ENCODE measurements around the gene OR2A5.
"Not testable (repeated sequence)": the region's sequence is repeated elsewhere in the genome, so short reads cannot be mapped to it uniquely, and the experiment has no call there.

The OR2A5 gene

DNA sequence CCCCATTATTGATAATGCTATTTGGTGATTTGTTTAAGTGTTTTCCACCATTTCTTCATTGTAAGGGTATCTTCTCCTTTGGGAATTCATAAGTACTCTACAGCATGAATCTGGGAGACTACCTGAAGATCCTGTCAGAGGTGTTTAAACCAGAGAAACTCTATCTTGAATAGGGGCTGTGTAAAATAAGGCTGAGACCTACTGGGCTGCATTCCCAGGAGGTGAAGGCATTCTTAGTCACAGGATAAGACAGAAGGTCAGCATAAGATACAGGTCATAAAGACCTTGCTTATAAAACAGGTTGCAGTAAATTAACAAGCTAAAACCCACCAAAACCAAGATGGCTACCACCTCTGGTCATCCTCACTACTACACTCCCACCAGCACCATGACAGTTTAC lies 13.4 kb upstream of the OR2A5 start:
- DNase-seq, result no peak

DNA sequence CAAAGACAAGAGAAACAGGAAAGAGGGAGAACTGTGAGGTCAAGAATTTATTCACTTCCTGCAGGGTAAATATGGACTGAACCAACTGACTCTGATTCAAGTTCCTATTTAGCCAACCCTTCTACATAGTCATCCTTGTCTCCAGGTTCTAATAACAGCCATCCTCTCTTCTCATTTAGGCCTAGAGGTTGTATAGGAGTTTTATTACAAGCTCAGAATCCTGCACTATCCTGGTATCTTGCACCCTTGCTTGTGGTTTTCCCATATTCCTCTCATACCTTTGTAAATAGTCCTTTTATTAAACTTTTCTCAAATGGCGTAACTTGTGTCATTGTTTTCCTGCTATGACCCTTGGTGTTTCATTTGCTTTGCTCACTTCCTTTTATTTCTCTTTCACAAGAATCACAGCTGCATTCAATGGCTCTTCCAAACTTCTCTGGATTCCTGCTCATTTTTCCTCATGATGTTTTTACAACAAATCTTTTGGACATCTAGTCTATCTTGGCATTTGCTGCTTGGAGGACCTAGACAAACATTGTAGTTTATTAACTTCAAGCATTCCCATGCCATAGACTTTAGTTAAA lies 12.4 kb upstream of the OR2A5 start:
- DNase-seq, result no peak

DNA sequence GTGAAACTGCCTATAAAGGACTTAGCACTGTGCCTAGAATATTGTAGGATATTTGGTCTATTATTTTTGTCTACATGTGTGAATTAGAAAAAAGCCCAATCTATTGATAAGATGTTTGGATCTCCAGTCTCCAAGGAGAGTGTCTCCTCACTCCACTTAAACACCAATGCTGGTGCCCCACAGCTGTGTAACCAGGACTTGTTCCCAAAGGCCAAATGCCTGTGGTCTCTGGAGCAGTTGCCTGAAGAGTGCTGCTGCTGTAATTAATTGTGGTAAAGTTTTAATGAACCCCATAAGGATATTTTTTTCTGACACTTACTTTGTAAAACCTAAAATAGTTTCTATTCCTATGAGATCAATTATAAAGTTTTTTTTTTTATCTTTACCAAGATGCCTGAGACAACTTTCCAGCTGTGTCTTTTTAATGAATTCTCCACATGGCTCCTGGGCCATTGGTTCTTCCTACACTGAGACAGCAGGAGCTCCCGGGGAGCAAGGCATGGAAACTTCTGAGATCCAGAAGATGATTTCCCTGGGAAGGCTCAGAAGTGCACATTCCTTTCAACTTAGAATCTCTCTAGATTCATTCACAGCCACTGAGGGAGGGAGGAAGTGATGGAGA lies 11.2 kb upstream of the OR2A5 start:
- DNase-seq, result no peak

DNA sequence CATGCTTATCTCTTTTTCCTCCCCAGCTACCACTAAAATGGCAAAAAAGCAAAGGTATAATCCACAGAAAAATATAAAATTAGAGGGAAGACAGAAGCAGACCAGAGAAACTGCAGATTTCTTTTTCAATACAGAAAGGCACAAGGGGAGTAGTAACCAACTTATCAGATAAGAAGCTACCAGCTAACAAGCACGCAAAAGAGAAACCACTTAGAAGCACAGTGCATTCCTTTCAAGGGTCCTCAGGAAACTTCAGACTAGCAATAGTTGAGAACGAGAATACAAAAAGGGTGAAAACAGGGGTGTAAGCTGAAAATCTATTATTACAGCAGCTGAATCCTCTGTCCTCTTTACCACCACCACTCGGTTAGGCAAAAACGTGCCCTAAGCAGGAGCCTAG lies 9.9 kb upstream of the OR2A5 start:
- DNase-seq, result no peak

DNA sequence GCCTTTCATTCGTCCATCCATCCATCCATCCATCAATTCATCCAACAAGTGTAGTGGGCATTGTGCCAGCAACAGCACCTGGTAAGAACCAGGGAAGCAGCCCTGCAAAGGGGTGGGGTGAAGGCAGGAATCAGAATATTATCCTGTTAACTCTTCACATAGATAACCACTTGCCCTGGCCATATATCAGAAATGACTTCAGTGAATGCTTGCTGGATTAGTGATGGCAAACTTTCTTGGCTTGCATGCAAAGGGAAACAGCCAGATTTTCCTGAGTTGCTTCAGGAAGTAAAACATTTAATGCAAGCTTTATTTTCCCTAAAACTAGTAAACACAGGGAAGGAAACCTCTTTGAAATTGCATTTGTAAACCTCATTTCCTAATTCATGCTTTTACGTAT lies 743 bp downstream of the OR2A5 start:
- no peak for DNase-seq

DNA sequence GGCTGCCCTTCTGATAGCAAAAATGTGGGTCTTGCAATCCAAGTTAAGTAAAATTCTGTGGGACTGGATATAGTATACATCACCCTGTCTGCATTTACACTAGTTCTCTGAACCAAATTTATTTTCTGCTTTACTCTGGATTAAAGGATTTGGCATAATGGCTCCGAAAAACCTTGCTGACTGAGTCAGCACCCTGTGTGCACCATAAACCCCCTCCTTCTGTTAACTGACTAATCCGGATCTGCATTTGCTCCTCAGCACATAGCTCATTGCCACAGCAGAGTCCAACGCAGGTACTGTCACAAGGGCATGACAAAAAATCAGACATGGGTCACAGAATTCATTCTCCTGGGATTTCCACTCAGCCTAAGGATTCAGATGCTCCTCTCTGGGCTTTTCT lies 1.3 kb downstream of the OR2A5 start:
- no peak for DNase-seq

DNA sequence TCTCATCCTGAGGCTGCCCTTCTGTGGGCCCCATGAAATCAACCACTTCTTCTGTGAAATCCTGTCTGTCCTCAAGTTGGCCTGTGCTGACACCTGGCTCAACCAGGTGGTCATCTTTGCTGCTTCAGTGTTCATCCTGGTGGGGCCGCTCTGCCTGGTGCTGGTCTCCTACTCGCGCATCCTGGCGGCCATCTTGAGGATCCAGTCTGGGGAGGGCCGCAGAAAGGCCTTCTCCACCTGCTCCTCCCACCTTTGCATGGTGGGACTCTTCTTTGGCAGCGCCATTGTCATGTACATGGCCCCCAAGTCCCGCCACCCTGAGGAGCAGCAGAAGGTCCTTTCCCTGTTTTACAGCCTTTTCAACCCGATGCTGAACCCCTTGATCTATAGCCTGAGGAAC lies 2.1 kb downstream of the OR2A5 start:
- DNase-seq, result not testable (repeated sequence)

DNA sequence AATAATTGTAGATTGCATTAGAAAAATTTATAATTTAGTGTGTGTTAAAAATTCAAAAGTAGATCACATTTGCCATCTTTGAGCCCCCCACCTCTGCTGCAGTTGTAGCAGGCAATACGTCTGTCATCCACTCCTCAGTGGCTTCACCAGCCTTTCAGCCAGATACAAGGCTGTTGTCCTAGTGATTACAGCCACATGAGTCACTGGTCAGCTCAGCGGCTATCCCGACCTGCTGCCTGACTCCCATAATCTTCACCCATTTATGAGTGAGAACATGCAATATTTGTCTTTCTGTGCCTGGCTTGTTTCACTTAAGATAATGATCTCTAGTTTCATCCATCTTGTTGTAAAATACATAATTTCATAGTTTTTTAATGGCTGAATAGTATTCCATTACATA lies 9.2 kb downstream of the OR2A5 start:
- DNase-seq, result no peak

DNA sequence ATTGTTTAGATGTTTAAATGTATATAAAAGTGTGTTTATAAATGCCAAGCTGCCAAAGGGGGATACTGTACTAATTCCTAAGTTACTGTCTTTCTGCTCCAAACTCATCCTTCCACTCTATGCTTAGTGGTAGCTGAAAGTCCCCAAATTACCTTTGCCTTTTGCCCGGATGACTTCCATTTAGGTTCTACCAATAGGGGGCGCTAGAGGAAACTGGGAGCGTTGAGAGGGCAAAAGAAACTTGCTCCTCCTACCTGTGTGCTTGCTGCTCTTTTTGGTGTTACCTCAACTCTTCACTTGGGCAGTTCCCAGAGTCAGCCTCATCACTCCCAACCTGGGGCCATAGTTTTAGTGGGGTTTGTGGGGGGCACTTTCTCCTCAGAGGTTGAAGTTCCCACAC lies 15.0 kb downstream of the OR2A5 start:
- no peak for DNase-seq

DNA sequence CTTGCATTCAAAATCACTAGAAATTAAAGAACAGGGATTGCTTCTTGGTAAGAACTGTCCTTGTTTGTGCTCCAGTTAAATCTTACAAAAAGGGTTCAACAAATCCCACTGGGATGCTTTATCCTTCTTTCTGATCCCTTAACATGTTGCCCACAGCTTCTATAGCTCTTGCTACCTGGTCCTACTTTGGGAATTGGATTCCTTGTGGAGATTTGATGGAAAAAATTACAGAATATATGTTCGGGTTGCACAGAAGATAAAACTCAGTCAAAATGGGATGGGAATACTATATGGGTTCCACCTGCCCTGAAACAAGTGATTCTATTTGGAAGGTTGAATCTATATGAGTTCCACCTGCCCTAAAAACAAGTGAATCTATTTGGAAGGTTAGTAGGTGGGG lies 20.8 kb downstream of the OR2A5 start, which contains the start of gene OR2A25:
OR2A25 (plus strand) TSS at position 301 of the 400 bp plus-strand sequence. CDS start 4,409 bp downstream, outside the sequence.
- DNase-seq, result no peak

DNA sequence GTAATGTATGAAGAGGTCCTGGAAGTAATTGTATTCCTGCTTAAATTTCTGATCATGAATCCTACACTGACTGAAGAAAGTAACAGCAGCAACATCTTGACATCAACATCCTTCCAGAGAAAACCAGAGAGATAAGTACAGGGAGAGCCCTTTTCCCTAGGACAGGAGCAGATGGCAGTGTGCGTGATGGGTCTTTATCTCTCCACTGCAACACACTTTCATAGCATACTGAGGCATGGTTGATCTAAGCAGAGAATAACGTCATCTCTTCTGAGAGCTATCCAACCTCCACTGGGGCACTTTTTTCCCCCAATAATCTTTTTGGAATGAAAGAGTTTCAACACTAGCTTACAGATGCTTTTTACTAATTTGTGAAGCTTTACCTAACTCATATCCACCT lies 21.2 kb downstream of the OR2A5 start:
- no peak for DNase-seq

DNA sequence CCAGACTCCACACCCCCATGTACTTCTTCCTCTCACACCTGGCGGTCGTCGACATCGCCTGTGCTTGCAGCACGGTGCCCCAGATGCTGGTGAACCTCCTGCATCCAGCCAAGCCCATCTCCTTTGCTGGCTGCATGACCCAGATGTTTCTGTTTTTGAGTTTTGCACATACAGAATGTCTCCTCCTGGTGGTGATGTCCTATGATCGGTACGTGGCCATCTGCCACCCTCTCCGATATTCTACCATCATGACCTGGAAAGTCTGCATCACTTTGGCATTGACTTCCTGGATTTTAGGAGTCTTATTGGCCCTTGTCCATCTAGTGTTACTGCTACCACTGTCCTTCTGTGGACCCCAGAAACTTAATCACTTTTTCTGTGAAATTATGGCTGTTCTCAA lies 25.6 kb downstream of the OR2A5 start:
- no peak for DNase-seq

DNA sequence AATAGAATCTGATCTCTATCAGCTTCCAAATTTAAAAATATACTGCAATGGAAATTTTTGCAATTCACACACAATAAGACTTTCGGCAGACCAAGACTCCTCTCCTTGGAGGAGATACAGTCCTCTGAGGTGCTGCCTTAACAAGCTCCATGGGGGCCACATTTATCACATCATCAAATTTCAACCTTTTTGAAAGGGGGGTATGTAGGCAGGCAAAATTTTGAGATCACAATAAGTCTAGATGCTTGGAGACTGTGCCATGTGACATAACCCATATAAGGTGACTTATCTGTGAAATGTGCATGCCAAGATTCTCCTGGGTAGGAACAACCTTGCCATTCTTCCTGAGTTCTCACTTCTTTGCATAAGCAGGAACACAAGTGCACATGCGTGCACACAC lies 37.2 kb downstream of the OR2A5 start, which contains the start of gene OR2A12:
OR2A12 (plus strand) TSS at position 301 of the 400 bp plus-strand sequence. CDS start 8,830 bp downstream, outside the sequence.
- DNase-seq, result no peak

DNA sequence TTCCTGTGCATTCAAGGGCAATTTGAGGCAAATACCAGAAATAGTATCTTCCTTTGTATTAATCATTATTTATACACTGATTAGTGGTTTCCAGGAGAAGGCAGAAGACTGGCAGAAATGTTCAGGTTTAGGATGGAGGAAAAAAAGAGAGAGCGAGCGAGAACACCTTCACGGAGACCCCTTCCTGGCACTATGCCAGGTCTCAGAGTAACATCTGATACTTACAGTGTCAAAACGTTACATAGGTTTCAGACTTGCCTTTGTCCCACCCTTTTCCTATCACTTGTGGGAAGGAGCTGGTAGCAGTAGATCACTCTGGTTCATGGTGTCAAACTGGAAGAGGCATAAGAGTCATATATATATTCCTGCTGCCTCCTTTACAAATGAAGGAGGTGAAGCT lies 38.0 kb downstream of the OR2A5 start:
- no peak for DNase-seq

DNA sequence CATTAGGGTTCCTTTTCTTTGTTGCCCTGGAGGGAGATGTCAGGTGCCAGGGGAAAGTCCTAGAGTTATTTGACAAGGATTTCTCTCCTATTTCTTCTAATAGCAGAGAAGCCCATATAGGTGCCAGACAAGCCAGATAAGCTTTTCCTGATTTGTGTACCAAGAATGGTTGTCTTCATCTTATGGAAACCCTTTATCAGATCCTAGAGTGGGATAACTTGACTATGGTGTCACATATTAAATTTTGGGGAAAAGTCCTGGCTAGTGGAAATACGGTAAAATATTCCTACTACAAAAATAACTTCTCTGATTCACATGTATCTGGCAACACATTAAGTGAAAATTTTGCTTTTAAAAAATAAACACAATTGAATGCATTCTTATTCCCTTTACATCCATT lies 38.5 kb downstream of the OR2A5 start:
- no peak for DNase-seq

DNA sequence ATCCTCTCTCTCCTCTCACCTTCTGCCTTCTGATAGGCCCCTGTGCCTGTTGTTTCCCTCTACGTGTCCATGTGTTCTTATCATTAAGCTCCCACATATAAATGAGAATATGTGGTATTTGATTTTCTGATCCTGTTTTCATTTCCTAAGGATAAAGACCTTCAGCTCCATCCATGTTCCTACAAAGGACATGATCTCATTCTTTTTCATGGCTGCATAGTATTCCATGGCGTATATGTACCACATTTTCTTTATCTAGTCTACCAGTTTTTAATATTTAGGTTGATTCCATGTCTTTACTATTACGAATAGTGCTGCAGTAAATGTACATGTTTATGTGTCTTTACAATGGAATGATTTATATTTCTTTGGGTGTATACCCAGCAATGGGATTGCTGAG lies 41.9 kb downstream of the OR2A5 start:
- DNase-seq, result no peak

DNA sequence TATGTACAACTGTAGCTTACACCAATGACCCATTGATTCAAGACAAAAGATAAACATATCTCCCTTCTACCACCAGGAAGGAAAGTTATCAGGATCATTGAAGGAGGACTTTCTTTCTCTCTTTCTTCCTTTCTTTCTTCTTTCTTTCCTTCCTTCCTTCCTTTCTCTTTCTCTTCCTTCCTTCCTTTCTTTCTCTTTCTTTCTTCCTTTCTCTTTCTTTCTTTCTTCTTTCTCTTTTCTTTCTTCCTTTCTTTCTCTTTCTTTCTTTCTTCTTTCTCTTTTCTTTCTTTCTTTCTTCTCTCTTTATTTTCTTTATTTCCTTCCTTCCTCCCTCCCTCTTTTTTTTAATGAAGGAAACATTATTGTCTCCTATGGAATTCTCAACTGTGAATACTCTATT lies 50.0 kb downstream of the OR2A5 start:
- DNase-seq, result no peak

DNA sequence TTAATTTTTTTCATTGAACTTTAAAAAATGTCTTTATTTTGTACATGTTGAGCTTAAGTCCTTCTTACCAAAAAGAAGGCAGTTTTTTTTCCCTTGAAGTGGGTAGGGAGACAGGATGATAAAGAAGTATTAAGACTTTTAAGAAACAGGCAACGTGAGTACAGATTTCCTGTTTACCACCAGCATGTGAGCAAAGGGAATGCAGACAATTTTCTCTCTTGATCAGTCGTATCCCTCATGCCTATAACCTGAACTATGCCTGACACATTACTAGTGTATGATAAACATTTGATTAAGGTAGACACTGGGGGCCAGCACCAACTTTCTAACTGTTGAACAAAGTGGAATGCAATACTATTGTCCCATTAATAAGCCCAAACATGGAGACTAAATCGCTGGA lies 51.9 kb downstream of the OR2A5 start:
- DNase-seq, result no peak

DNA sequence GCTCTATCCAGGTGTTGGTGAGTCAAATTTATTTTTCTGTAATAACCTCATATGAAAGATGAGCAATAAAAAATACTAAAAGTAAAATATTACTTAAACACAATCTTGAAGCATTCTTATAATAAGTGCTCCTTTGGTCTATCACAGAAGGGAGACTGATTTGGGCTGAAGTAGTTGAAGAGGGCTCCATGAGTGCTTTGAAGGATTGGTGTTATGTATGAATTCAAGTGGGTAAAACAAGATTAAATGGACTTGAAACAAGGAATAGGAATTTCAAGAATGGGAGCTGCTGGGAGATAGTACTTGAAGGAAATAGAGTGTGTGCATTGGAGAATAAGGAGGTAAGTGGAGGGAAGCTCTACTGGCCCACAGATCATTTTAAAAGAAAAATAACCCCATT lies 53.3 kb downstream of the OR2A5 start:
- DNase-seq, result no peak

DNA sequence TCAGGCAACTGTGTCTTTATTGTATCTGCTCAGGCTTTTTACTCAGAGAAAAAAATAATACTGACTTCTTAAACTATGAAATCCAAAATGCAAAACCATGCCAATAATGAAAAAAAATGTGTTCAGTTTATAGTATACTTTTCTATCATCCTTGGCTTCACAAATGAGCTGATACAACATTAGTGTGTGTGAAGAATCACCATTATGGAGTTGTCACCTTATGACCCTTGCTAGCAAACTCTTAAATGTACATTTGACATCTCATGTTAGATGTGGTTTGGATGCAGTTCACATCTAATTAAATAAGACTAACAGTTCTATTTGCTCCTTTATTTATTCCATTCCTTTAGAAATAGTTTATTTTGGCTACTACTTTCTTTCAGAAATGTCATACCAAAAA lies 56.5 kb downstream of the OR2A5 start:
- no peak for DNase-seq

Measured in stimulated activated CD4-positive, alpha-beta T cell treated with anti-CD3 and anti-CD28 coated beads, Interleukin-15, amount 100 ng/mL, for 24 hours (primary cell).